Ureter (tissue), 1 donor: Measurements from ENCODE around the gene HDAC4. TPM values are rescaled to one million over a fixed set of nuclear protein-coding genes. Genes with fewer than 3 reads are reported as not detected.

Source experiments
- DNase-seq: peaks from one replicate; pipeline ENCODE4 v3.0.0-alpha.2; 2020; ENCODE audit warnings: low spot score
- total RNA-seq: library from RNA; stranded (reverse); gene quantifications from one replicate; pipeline ENCODE4 v1.2.4, GENCODE V29; 2023
- donor health status: DM: yes; HTN: yes; CAD: no.

The HDAC4 gene
- total RNA-seq, 1 donor from 2014 or later, result 86.9 TPM

- no peak for DNase-seq
Observed at GRCh38 chr2:239109928-239110545, 290.8 kb downstream of the HDAC4 start.

- DNase-seq, result no peak
Observed at GRCh38 chr2:239109041-239109927, 291.5 kb downstream of the HDAC4 start.

GRCh38 chr2:239108459-239108858 lies 292.4 kb downstream of the HDAC4 start:
- no peak for DNase-seq

GRCh38 chr2:239107936-239108335 lies 292.9 kb downstream of the HDAC4 start:
- no peak for DNase-seq

- DNase-seq, result no peak
Observed at GRCh38 chr2:239106966-239107365, 293.9 kb downstream of the HDAC4 start.

GRCh38 chr2:239106314-239106908 lies 294.4 kb downstream of the HDAC4 start:
- DNase-seq, result no peak

GRCh38 chr2:239105234-239105633 lies 295.6 kb downstream of the HDAC4 start:
- no peak for DNase-seq

- no peak for DNase-seq
Observed at GRCh38 chr2:239104800-239105199, 296.0 kb downstream of the HDAC4 start.

- no peak for DNase-seq
Observed at GRCh38 chr2:239103125-239104098, 297.4 kb downstream of the HDAC4 start.

GRCh38 chr2:239102266-239102665 lies 298.6 kb downstream of the HDAC4 start:
- no peak for DNase-seq

GRCh38 chr2:239101807-239102206 lies 299.0 kb downstream of the HDAC4 start:
- no peak for DNase-seq

GRCh38 chr2:239101071-239101470 lies 299.7 kb downstream of the HDAC4 start:
- no peak for DNase-seq

- no peak for DNase-seq
Observed at GRCh38 chr2:239099474-239099873, 301.3 kb downstream of the HDAC4 start.

- DNase-seq, result no peak
Observed at GRCh38 chr2:239098288-239098970, 302.4 kb downstream of the HDAC4 start.

GRCh38 chr2:239097428-239097696 lies 303.5 kb downstream of the HDAC4 start:
- no peak for DNase-seq

- no peak for DNase-seq
Observed at GRCh38 chr2:239096676-239097427, 304.0 kb downstream of the HDAC4 start.

GRCh38 chr2:239095460-239096081 lies 305.2 kb downstream of the HDAC4 start:
- no peak for DNase-seq

- DNase-seq, result no peak
Observed at GRCh38 chr2:239094867-239095266, 306.0 kb downstream of the HDAC4 start.

- no peak for DNase-seq
Observed at GRCh38 chr2:239093952-239094351, 306.9 kb downstream of the HDAC4 start.

GRCh38 chr2:239093542-239093941 lies 307.3 kb downstream of the HDAC4 start:
- no peak for DNase-seq
